Epithelial cell of proximal tubule (primary cell): ENCODE results near the gene ZNF79. TPM values are rescaled to one million over a fixed set of nuclear protein-coding genes. Genes with fewer than 3 reads are reported as not detected.
A peak's percentile ranks its signal among the peaks of the same experiment; 100 is the strongest.

ENCODE experiments used
- DNase-seq: peaks from one replicate; pipeline ENCODE4 v3.0.0-alpha.2; 2011; ENCODE audit warnings: low read depth
- H3K4me3 ChIP-seq: 2 replicates; pipeline ENCODE4 v1.5.1; 2011; ENCODE audit warnings: low read depth, mild to moderate bottlenecking, low read length
- total RNA-seq: library from RNA; depleted of rRNA; stranded (reverse); fragments of >200 nt; gene quantifications from 2 replicates; pipeline ENCODE4 v1.2.3, GENCODE V29; 2015
- TF ChIP-seq, protein P1 (sequence below): conservative IDR thresholded peaks from 2 replicates; pipeline ENCODE4 v1.5.1; 2012; ENCODE audit warnings: low read depth, mild to moderate bottlenecking, low read length

The ZNF79 gene
- total RNA-seq, 1 donor from 2014 or later = 7.4 TPM

DNA sequence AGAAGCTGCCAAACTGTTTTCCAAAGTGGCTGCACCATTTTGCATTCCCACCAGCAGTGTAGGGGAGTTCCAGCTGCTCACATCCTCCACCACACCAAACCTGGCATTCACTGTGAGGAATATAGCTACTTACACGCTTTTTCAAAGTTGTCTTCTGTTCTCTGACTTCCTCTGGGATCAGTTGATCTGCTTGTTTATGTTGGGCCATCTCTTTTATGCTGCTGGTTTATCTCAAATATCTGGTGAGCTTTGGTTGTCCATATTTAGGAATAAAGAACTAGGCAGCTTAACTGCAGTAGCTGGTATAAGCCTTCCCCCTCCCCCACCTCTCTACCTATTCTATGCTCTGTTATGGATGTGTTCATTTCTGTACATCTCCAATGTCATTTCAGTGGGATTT is 8.5 kb upstream of the ZNF79 start:
- no peak overlapping the region for H3K4me3 ChIP-seq
- TF ChIP-seq, protein P1, sequence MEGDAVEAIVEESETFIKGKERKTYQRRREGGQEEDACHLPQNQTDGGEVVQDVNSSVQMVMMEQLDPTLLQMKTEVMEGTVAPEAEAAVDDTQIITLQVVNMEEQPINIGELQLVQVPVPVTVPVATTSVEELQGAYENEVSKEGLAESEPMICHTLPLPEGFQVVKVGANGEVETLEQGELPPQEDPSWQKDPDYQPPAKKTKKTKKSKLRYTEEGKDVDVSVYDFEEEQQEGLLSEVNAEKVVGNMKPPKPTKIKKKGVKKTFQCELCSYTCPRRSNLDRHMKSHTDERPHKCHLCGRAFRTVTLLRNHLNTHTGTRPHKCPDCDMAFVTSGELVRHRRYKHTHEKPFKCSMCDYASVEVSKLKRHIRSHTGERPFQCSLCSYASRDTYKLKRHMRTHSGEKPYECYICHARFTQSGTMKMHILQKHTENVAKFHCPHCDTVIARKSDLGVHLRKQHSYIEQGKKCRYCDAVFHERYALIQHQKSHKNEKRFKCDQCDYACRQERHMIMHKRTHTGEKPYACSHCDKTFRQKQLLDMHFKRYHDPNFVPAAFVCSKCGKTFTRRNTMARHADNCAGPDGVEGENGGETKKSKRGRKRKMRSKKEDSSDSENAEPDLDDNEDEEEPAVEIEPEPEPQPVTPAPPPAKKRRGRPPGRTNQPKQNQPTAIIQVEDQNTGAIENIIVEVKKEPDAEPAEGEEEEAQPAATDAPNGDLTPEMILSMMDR = no peak
- no peak for DNase-seq

DNA sequence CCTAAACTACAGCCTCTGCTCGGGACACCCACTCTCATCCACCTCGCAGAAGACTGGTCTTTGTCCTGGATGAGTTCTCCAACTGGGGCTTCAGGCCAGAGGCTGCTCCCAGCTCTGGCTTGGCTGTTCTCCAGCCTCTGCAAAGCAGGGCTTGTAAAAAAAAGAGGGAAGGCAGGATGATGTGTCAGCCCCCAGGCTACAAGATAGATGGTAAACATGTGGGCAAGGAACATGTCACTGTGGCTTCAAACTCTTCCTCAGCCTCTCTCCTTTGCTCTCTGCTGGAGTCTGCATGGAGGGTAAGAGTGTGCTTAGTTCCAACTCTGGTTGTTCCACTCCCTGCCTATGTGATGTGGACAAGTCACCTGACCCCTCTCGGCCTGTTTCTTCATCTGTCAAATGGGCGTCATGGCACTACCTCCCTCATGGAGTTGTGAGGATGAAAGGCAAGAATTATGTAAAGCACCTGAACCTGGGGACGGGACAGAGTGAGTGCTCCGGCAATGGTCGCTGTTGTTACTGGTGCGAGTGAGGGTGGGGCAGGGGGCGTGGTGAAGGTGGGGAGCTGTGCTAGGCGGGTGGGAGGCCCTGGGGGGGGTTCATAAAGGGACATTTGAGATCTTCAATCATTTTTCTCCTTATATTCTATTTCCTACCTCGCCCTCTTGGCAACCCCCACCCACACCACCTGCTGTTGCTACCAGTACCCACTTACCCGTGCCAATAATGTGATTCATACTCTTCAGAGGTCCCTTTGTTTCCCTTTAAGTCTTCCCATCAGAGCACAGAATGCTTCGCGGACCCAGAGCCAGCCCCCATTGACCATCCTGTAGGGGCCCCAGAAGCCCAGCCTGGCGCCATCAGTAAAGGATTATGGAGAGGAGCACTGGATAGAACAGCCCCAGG is 6.8 kb upstream of the ZNF79 start:
- TF ChIP-seq, protein P1 = no peak
- no peak for DNase-seq
- H3K4me3 ChIP-seq = no peak overlapping the region

DNA sequence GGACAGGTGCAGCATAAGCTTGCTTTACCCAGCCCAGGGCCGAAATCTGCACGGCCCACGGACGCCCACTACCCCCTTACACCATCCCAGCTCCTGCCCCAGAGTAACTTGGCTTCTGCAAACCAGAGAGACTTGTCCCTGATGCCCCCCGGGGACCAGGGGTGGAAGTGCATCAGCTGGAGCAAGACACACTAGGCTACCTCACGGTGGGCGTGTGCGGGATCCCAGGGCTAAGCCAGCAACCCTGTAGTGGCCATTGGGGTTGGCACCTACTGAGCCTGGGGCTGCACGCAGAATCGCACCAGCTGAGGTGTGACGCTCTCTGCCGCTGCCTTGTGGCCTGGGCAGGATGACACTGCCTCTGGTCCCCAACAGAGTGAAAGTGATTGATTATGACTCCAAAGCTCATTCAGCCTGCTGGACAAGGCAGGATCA is 6.1 kb upstream of the ZNF79 start:
- H3K4me3 ChIP-seq = no peak overlapping the region
- DNase-seq = no peak
- TF ChIP-seq, protein P1 = peak; percentile 38

DNA sequence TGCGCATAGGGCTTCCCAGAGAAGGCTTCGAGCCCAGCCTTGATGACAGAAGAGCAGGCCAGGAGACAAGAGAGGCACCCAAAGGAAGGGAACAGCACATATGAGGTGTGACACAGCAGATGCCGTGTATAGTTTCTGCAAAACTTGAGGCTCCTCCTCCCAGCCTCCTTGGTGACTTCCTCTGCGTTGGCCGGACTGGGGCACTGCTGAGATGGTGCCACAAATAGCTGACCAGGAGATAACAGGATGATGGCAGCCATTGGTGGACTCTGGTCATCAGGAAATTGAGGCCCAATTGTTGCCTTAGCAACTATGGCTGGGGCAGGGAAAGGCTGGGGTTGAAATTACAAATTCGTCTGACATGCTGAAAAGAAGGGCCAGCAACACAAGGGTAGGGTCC is 4.8 kb upstream of the ZNF79 start:
- DNase-seq = no peak
- TF ChIP-seq, protein P1 = no peak
- H3K4me3 ChIP-seq = no peak overlapping the region

DNA sequence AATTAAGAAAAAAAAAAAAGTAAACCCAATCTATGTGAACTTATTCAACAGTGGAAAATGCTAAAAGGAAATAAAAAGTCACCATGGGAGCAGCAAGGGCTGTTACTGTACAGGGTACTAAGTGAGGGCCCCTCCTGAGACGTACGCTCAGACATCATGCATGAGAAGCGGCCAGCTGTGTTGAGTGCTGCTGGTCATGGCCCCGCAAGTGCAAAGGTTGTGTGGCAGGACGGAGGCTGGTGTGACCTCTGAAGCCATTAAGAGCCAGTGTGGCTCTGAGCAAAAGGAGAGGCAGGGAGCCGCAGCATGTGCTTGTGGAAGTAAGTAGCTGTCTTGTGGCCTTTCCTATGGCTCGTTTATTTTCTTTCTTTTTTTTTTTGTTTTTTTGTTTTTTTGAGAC is 3.1 kb upstream of the ZNF79 start:
- TF ChIP-seq, protein P1 = no peak
- no peak for DNase-seq
- H3K4me3 ChIP-seq = no peak overlapping the region

DNA sequence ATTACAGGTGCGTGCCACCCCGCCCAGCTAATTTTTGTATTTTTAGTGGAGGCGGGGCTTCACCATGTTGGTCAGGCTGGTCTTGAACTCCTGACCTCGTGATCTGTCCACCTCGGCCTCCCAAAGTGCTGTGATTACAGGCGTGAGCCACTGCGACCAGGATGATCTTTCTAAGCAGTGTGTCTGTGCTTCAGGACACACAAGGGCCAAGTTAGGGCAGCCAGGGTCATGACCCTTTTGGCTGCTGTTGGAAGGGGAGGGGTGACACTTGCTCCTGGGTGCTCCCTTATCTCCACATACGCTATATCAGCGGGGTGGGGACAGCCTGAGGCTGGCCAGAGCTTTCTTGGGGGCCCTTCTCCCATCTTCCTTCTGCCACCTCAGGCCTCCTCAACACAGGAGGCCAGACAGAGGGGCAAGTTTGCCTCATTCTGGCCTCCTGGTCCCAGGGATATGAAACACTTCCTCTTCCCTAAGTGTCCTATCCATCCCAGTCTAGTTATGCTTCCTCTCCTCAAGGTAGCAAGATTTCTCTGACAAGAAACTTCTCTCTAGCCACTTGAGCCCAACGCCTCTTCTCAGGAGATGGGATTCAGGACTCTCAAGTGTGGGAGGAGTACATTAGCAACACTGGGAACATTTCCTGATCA is 1.9 kb upstream of the ZNF79 start:
- peak overlapping the region; percentile 84 for H3K4me3 ChIP-seq
- no peak for DNase-seq
- TF ChIP-seq, protein P1 = no peak
